Measurements from ENCODE around the gene LETM1. TPM values are rescaled to one million over a fixed set of nuclear protein-coding genes. Genes with fewer than 3 reads are reported as not detected.

LETM1 gene
- total RNA-seq, 4 donors from 2014 or later, result 93.3 to 151 (median 121) TPM

- Histone ChIP-seq H3K9me3 (no peaks in the 10 kb centered on the region), H3K4me1 (no peaks in the 10 kb centered on the region), H3K4me3 (no peak overlapping the region), H3K27me3 (no peaks in the 10 kb centered on the region), H3K27ac (no peak overlapping the region), H3K36me3 (no peaks in the 10 kb centered on the region)
- TF ChIP-seq CTCF (IDR thresholded peaks at IDR 0.05) (no peak), POLR2A (IDR thresholded peaks at IDR 0.05) (no peak)
- no peak for DNase-seq
These were observed 72.0 kb downstream of the LETM1 start for GRCh38 chr4:1783970-1784369.

GRCh38 chr4:1783015-1783414 lies 72.9 kb downstream of the LETM1 start:
- Histone ChIP-seq H3K9me3 (no peaks in the 10 kb centered on the region), H3K36me3 (no peaks in the 10 kb centered on the region), H3K4me1 (no peaks in the 10 kb centered on the region), H3K27me3 (no peaks in the 10 kb centered on the region), H3K4me3 (no peak overlapping the region), H3K27ac (no peak overlapping the region)
- no peak for DNase-seq
- no peak for TF ChIP-seq POLR2A (IDR thresholded peaks at IDR 0.05)
- no peak for TF ChIP-seq CTCF (IDR thresholded peaks at IDR 0.05)

GRCh38 chr4:1780435-1780834 lies 75.5 kb downstream of the LETM1 start:
- no peak overlapping the region for H3K27ac ChIP-seq
- no peaks in the 10 kb centered on the region for H3K4me1 ChIP-seq
- TF ChIP-seq CTCF (IDR thresholded peaks at IDR 0.05), result no peak
- no peak for TF ChIP-seq POLR2A (IDR thresholded peaks at IDR 0.05)
- H3K4me3 ChIP-seq, result no peak overlapping the region
- no peaks in the 10 kb centered on the region for H3K36me3 ChIP-seq
- no peak for DNase-seq
- no peaks in the 10 kb centered on the region for H3K27me3 ChIP-seq
- no peaks in the 10 kb centered on the region for H3K9me3 ChIP-seq

GRCh38 chr4:1779588-1780382 lies 76.2 kb downstream of the LETM1 start:
- H3K27ac ChIP-seq, result no peak overlapping the region
- TF ChIP-seq POLR2A (IDR thresholded peaks at IDR 0.05) (no peak), CTCF (IDR thresholded peaks at IDR 0.05) (no peak)
- H3K4me1 ChIP-seq, result no peaks in the 10 kb centered on the region
- H3K36me3 ChIP-seq, result no peaks in the 10 kb centered on the region
- no peak overlapping the region for H3K4me3 ChIP-seq
- H3K9me3 ChIP-seq, result no peaks in the 10 kb centered on the region
- no peak for DNase-seq
- H3K27me3 ChIP-seq, result no peaks in the 10 kb centered on the region

- no peak for DNase-seq
- Histone ChIP-seq H3K27ac (no peak overlapping the region), H3K4me1 (no peaks in the 10 kb centered on the region), H3K27me3 (no peaks in the 10 kb centered on the region), H3K4me3 (no peak overlapping the region), H3K9me3 (no peaks in the 10 kb centered on the region), H3K36me3 (no peaks in the 10 kb centered on the region)
- TF ChIP-seq CTCF (IDR thresholded peaks at IDR 0.05) (no peak), POLR2A (IDR thresholded peaks at IDR 0.05) (no peak)
These were observed 77.1 kb downstream of the LETM1 start for GRCh38 chr4:1778642-1779392.
